Measurements from ENCODE around the gene RAB3GAP1. TPM values are rescaled to one million over a fixed set of nuclear protein-coding genes. Genes with fewer than 3 reads are reported as not detected.

The RAB3GAP1 gene
- total and polyA plus RNA-seq, 7 donors: 18.6 to 70.2 (median 54.5) TPM

GRCh38 chr2:135163901-135164300, 111.8 kb downstream of the RAB3GAP1 start:
- Histone ChIP-seq H3K4me1 (no peaks in the 10 kb centered on the region), H3K27ac (no peak overlapping the region), H3K36me3 (peaks cover 8 to 84% (median 35%) of the 10 kb centered on the region in 4 donors), H3K4me3 (no peak overlapping the region), H3K27me3 (no peaks in the 10 kb centered on the region), H3K9me3 (no peaks in the 10 kb centered on the region)
- 95% methylated on average over 5 of the region's 5 CpGs for WGBS, 2 donors
- TF ChIP-seq CTCF (IDR thresholded peaks at IDR 0.05): no peak
- TF ChIP-seq POLR2AphosphoS5 (IDR thresholded peaks at IDR 0.05): no peak
- intact Hi-C loops (cut with DNase I): no loop called here
- no peak for DNase-seq

- DNase-seq: no peak
- TF ChIP-seq POLR2AphosphoS5 (IDR thresholded peaks at IDR 0.05): no peak
- TF ChIP-seq POLR2A (IDR thresholded peaks at IDR 0.05): no peak
- TF ChIP-seq EP300 (IDR thresholded peaks at IDR 0.05): no peak
- no peak for TF ChIP-seq CTCF (IDR thresholded peaks at IDR 0.05)
- Histone ChIP-seq H3K27ac (no peak overlapping the region), H3K4me3 (no peak overlapping the region), H3K36me3 (peaks cover 9 to 84% (median 38%) of the 10 kb centered on the region in 4 donors), H3K9me3 (no peaks in the 10 kb centered on the region), H3K27me3 (no peaks in the 10 kb centered on the region), H3K4me1 (no peaks in the 10 kb centered on the region)
- WGBS, 2 donors: 87 to 88% methylated on average over 3 of the region's 3 CpGs
- intact Hi-C loops (cut with DNase I): no loop called here
Observed at GRCh38 chr2:135164431-135164830, 112.3 kb downstream of the RAB3GAP1 start.

DNA sequence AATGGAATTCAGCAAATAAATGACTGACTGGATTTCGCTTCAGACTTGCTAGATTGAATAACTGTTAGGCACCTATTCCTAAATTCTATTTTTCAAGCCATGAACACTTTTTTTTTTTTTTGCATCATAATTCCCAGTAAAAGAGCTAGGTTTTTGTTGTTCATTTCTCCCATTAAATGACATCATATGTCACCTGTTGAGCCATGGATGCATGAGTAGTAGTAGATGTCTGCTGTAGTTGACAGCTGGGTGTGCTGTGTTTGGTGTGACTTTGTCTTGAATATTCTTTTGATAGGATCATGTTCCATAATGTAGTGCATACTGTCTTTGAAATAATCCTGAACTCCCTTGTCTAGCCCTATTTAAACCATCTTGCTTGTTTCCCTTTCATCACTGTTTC, 115.2 kb downstream of the RAB3GAP1 start:
- no peaks in the 10 kb centered on the region for H3K4me1 ChIP-seq
- 97 to 98% methylated on average over 1 of the region's 1 CpG for WGBS, 2 donors
- TF ChIP-seq POLR2A (IDR thresholded peaks at IDR 0.05): no peak
- no peak for TF ChIP-seq POLR2AphosphoS5 (IDR thresholded peaks at IDR 0.05)
- no peak for TF ChIP-seq EP300 (IDR thresholded peaks at IDR 0.05)
- TF ChIP-seq CTCF (IDR thresholded peaks at IDR 0.05): no peak
- H3K4me3 ChIP-seq: no peak overlapping the region
- no peak for DNase-seq
- intact Hi-C loops (cut with DNase I): no loop called here
- H3K9me3 ChIP-seq: no peaks in the 10 kb centered on the region
- H3K36me3 ChIP-seq: peaks cover 13 to 97% (median 51%) of the 10 kb centered on the region in 4 donors
- no peaks in the 10 kb centered on the region for H3K27me3 ChIP-seq
- H3K27ac ChIP-seq: no peak overlapping the region

DNA sequence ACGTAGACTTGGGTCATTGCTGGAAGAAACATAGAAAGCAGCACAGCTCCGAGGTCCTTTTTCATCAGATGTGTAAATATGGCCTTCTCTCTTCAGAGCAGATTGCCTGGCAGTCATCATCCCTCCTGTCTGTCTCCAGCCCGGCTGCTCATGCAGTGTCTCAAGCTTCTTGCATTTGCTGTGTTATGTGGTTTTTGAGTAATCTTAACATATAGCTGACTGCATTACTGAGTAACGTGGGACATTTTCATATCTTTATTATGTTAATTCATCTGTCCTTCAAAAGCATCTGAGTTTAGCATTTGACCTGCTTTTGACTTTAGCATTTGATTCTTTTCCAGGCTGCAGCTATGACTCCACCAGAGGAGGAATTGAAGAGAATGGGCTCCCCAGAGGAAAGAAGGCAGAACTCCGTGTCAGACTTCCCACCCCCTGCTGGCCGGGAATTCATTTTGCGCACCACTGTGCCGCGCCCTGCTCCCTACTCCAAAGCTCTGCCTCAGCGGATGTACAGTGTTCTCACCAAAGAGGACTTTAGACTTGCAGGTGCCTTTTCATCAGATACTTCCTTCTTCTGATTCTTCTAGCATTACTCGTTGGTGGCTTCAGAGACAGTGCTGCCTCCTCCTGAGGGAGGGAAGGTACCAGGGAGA, 116.2 kb downstream of the RAB3GAP1 start:
- H3K27ac ChIP-seq: no peak overlapping the region
- WGBS, 2 donors: 74 to 86% methylated on average over 11 of the region's 11 CpGs
- peaks cover 13 to 95% (median 49%) of the 10 kb centered on the region in 4 donors for H3K36me3 ChIP-seq
- intact Hi-C loops (cut with DNase I): no loop called here
- H3K9me3 ChIP-seq: no peaks in the 10 kb centered on the region
- H3K27me3 ChIP-seq: no peaks in the 10 kb centered on the region
- no peaks in the 10 kb centered on the region for H3K4me1 ChIP-seq
- TF ChIP-seq POLR2A (IDR thresholded peaks at IDR 0.05) (no peak), POLR2AphosphoS5 (IDR thresholded peaks at IDR 0.05) (no peak), EP300 (IDR thresholded peaks at IDR 0.05) (no peak), CTCF (IDR thresholded peaks at IDR 0.05) (no peak)
- no peak overlapping the region for H3K4me3 ChIP-seq
- no peak for DNase-seq

Data from sigmoid colon (tissue), 7 donors.